ENCODE data around the gene L2HGDH.

- TF ChIP-seq TAF1 (IDR thresholded peaks at IDR 0.05; ENCODE audit: borderline replicate concordance, insufficient read depth, low read length) (no peak), SIN3A (IDR thresholded peaks at IDR 0.05; ENCODE audit: borderline replicate concordance, insufficient read depth, low read length) (no peak), POLR2AphosphoS5 (IDR thresholded peaks at IDR 0.05; ENCODE audit: low read depth, low read length) (no peak)
Observed at GRCh38 chr14:50310445-50310844, 1.6 kb downstream of the L2HGDH start.
